Right atrium auricular region (tissue), 2 donors: ENCODE data around the gene KCNH5. TPM values are rescaled to one million over a fixed set of nuclear protein-coding genes. Genes with fewer than 3 reads are reported as not detected.

Experiments used
- DNase-seq: peaks from one replicate; pipeline ENCODE4 v3.0.0-alpha.2; 2019; ENCODE audit warnings: low spot score
- H3K27ac ChIP-seq, 2 donors: fragments of 200-600 bp; sonication (generic); 1 replicate in 1 of 2; 2 replicates in 1 of 2; pipeline ENCODE4 v1.5.1; 2016 to 2019
- H3K27me3 ChIP-seq, 2 donors: fragments of 200-600 bp; sonication (generic); one replicate each; pipeline versions ENCODE4 v1.5.1 to v1.6.0; 2017 to 2019
- H3K36me3 ChIP-seq: fragments of 200-600 bp; sonication (generic); one replicate; pipeline ENCODE4 v1.5.1; 2016
- H3K4me1 ChIP-seq, 2 donors: fragments of 200-600 bp; sonication (generic); one replicate each; pipeline versions ENCODE4 v1.5.1 to v1.6.0; 2017 to 2019
- H3K4me3 ChIP-seq, 2 donors: fragments of 200-600 bp; sonication (generic); 1 replicate in 1 of 2; 2 replicates in 1 of 2; pipeline ENCODE4 v1.5.1; 2017 to 2019; ENCODE audit warnings: mild to moderate bottlenecking in 1 of 2, moderate library complexity in 1 of 2
- H3K9me3 ChIP-seq, 2 donors: fragments of 200-600 bp; sonication (generic); one replicate each; pipeline ENCODE4 v1.5.1; 2019
- total RNA-seq, 2 donors: library from RNA; depleted of rRNA; stranded (reverse); fragments of >200 nt; gene quantifications; one replicate each; pipeline ENCODE4 v1.1.0, GENCODE V29; 2016
- TF ChIP-seq, protein P1 (sequence below), 2 donors: fragments of 200-600 bp; sonication (generic); IDR thresholded peaks; one replicate each; pipeline ENCODE4 v1.5.1; 2019; ENCODE audit warnings: antibody characterized with exemption in 2 of 2

The KCNH5 gene
- total RNA-seq, 2 donors from 2014 or later, result 1.3 TPM; not detected in 1

GRCh38 chr14:62674563-62675237 lies 370.6 kb downstream of the KCNH5 start:
- Histone ChIP-seq H3K4me1 (no peaks in the 10 kb centered on the region), H3K27ac (no peak overlapping the region), H3K4me3 (no peak overlapping the region), H3K27me3 (no peaks in the 10 kb centered on the region), H3K9me3 (no peaks in the 10 kb centered on the region), H3K36me3 (no peaks in the 10 kb centered on the region)
- DNase-seq, result no peak
- TF ChIP-seq, protein P1, sequence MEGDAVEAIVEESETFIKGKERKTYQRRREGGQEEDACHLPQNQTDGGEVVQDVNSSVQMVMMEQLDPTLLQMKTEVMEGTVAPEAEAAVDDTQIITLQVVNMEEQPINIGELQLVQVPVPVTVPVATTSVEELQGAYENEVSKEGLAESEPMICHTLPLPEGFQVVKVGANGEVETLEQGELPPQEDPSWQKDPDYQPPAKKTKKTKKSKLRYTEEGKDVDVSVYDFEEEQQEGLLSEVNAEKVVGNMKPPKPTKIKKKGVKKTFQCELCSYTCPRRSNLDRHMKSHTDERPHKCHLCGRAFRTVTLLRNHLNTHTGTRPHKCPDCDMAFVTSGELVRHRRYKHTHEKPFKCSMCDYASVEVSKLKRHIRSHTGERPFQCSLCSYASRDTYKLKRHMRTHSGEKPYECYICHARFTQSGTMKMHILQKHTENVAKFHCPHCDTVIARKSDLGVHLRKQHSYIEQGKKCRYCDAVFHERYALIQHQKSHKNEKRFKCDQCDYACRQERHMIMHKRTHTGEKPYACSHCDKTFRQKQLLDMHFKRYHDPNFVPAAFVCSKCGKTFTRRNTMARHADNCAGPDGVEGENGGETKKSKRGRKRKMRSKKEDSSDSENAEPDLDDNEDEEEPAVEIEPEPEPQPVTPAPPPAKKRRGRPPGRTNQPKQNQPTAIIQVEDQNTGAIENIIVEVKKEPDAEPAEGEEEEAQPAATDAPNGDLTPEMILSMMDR (IDR thresholded peaks at IDR 0.05), result no peak

DNA sequence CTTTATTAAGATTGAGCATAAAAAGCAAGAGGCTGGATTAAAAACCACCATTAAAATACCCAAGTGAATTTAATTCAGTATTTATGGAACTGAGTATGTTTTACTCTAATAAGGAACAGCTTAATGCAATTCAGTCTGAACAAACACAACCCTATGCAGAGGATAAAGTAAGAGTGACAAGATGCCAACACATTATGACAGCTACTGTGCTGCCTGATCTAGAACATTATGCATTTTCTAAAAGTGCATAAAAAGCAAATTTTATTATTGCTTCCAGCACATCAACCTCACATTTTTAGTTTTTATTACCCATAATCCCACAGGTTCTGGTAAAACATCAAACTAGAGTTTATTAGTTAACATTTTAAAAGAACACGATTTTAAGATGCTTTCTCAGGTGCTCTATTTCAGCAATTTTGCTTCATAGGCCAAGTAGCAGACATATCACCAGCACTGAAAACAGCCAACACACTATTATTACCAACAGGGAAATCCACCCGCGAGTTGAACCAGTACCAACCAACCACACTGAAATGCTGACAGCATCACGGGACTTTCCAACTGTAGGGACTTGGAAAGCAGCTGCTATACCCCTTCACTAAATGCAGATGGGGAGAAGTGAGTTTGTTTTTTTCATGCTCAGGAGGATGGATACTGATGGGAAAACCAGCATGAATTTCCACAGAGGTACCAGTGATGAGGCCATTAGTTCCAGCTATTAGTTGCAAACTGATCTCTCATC lies 372.1 kb downstream of the KCNH5 start:
- Histone ChIP-seq H3K4me1 (no peaks in the 10 kb centered on the region), H3K27me3 (no peaks in the 10 kb centered on the region), H3K36me3 (no peaks in the 10 kb centered on the region), H3K9me3 (no peaks in the 10 kb centered on the region), H3K27ac (no peak overlapping the region), H3K4me3 (no peak overlapping the region)
- TF ChIP-seq, protein P1 (IDR thresholded peaks at IDR 0.05), result no peak
- no peak for DNase-seq

DNA sequence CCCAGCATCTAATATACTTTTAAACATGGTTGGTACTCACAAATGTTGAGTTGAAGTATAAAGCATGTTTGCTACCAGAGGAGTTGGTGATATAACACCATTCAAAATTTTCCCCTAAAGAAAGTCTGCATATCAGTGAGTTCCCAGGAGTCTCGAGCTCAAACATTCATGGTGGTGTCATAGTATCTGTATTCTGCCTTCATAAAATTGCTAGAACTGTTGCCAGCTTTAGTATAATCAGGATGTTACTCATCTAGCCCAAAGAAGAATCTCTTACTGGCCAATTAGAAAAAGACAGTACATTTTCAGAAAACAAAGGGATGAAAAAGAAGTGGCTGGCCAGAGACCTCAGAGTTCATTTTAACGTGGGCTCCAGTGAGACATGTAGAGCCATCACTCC lies 374.7 kb downstream of the KCNH5 start:
- no peak for DNase-seq
- Histone ChIP-seq H3K36me3 (no peaks in the 10 kb centered on the region), H3K4me1 (no peaks in the 10 kb centered on the region), H3K4me3 (no peak overlapping the region), H3K27ac (no peak overlapping the region), H3K27me3 (no peaks in the 10 kb centered on the region), H3K9me3 (no peaks in the 10 kb centered on the region)
- TF ChIP-seq, protein P1 (IDR thresholded peaks at IDR 0.05), result no peak

- Histone ChIP-seq H3K4me1 (no peaks in the 10 kb centered on the region), H3K27me3 (no peaks in the 10 kb centered on the region), H3K9me3 (no peaks in the 10 kb centered on the region), H3K27ac (no peak overlapping the region), H3K4me3 (no peak overlapping the region), H3K36me3 (no peaks in the 10 kb centered on the region)
- TF ChIP-seq, protein P1 (IDR thresholded peaks at IDR 0.05), result no peak
- no peak for DNase-seq
Observed at GRCh38 chr14:62667421-62667914, 377.8 kb downstream of the KCNH5 start.

DNA sequence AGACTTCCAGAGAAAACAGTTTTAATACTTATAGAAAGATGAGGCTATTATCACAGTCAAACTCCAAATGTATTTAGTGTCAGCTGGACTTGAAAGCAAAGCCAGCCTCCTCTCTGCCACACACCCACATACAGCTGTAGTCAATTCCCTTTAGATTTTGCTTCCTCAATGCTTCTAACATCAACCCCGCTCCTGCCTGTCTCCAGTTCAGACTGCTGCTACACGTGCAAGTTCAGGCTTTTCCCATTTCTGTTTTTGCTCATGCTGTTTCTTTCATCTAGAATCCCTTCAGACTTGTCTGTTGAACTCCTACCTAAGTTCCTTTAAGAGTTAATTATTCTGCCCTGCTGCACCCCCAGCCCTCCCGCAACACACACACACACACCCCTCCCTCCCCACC lies 380.0 kb downstream of the KCNH5 start:
- Histone ChIP-seq H3K27me3 (no peaks in the 10 kb centered on the region), H3K9me3 (no peaks in the 10 kb centered on the region), H3K27ac (no peak overlapping the region), H3K36me3 (no peaks in the 10 kb centered on the region), H3K4me1 (no peaks in the 10 kb centered on the region), H3K4me3 (no peak overlapping the region)
- TF ChIP-seq, protein P1 (IDR thresholded peaks at IDR 0.05), result no peak
- no peak for DNase-seq
